Raji (cell line): Measurements from ENCODE around the gene SUPT3H.

Experiments
- POLR2A ChIP-seq: IDR thresholded peaks from 2 replicates; pipeline ENCODE4 v1.6.1; 2011; ENCODE audit warnings: low read depth, low read length, control low read depth; ENCODE audit not compliant: insufficient read depth

The SUPT3H gene

DNA sequence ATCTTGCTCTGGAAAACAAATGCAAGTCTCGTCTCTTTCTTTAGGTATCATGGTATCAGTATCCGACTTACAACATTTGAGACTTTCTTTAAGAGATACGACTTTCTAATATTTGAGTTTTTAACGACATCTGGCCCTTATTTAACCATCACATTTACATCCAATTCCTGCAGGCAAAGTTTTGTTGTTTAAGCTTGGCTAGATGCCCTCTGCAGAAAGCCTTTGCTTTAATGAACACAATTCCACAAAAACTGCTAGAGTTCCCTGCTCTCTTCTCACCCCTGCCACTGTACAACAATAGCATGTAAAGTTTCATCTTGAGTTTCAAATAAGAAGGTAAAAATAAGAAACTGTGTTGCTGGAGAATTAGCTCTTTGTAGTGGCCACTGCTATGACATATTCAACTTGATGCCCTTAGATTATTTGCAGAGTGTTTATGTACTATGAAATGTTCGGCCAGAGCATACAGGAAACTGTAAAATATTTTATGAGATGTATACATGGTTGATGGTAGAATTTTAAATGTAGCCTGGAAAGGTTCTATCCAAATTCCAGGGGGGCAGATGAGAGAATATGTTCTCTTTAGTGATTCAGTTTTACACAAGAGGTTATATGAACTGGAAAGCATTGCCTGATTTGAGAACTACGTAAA, 551.6 kb downstream of the SUPT3H start:
- TF ChIP-seq POLR2A = no peak

DNA sequence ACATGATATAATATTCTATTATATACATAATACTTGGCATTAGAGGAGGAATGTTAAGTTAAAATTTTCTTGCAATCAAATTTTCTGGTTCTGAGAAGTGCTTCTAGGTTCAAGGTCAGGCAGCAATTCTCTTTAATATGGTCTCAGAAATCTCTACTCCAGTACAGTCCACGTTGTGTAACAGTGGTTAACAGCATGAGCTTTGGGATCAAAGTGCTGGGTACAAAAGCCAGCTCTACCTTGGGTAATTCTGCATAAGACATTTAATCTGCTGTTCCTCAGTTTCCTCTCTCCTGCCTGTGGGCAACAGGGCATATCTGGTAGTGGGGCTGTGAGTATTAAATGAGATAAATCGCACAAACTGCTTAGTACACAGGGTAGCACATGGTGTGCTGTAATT, 552.5 kb downstream of the SUPT3H start:
- no peak for TF ChIP-seq POLR2A

DNA sequence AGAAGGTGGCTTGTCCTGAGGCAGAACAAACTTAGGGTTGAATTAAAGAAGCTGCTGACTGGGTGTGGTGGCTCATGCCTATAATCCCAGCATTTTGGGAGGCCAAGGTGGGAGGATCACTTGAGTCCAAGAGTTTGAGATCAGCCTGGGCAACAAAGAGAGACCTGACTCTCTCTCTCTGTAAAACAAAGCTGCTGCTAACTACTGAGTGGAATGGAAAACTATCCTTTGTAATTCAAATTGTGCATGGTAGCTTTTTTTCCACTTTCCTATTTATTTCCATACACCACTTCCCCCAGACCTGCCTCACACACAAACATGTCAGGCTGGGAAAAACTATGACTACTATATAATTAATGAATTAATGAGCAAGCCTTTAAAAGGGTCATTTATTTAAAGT, 553.2 kb downstream of the SUPT3H start:
- no peak for TF ChIP-seq POLR2A

DNA sequence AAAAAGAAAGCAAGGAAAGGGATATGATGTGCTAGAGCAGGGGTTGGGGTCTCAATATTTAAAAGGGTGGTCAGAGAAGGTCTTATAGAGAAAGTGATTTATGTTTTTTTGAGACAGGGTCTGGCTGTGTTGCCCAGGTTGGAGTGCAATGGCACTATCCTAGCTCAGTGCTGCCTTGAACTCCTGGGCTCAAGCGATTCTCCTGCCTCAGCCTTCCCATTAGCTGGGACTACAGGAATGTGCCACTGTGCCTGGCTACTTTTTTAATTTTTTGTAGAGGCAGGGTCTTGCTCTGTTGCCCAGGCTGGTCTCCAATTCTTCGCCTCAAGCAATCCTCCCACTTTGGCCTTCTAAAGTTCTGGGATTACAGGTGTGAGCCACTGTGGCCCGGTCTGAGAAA, 557.0 kb downstream of the SUPT3H start:
- no peak for TF ChIP-seq POLR2A

DNA sequence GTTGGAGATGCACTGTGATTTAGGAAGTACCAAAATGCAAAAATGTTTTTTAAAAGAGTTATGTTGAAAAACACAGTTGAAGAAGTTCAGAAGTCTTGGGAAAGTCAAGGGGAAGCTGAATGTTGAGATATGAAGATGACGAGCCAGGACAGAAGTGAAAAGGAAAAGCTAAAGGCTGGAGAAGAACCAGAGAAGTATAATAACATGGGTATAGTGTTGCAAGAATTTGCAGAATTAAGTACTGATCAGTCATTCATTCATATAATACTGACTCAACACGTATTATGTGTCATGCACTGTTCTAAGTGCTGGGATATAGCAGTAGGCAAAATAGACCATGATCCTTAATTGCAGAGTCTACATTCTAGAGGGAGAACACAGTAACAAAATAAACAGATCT, 557.4 kb downstream of the SUPT3H start:
- TF ChIP-seq POLR2A = no peak

DNA sequence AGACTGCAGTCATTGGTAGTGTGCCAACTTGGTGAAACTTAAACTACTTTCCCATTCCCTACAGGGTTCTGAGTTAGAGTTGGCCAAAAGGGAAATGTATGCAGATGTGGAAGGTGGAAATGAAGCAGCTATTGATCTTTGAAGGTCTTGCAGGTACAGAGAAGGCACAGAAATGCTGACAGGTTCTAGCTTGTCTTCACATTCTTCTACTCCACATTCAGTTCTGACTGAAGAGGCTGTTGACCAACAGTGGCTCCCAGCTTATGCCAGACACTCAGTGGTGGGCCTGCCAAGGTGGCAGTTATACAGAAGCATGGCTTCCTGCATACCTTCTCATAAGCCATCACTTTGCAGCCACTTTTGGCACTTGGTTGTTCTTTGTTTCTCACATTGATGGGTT, 566.3 kb downstream of the SUPT3H start:
- no peak for TF ChIP-seq POLR2A

DNA sequence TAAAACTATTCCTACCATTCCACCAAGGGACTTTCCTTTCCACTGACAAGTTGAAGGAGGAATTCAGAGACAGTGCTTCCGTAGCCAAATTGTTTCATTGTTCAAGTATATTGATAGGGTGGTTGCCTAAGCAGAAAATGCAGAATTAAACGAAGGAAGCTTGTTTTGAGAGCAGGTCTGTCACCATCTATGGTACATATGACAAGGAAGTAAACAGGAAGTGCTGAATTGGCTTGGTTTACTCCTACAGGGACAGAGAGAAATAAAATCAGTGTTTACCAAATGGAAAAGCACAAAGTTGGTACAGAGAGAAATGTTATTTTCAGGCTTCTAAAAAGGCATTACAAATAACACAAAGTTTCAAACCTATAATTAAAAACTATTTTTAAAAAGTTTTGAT, 568.5 kb downstream of the SUPT3H start:
- no peak for TF ChIP-seq POLR2A

DNA sequence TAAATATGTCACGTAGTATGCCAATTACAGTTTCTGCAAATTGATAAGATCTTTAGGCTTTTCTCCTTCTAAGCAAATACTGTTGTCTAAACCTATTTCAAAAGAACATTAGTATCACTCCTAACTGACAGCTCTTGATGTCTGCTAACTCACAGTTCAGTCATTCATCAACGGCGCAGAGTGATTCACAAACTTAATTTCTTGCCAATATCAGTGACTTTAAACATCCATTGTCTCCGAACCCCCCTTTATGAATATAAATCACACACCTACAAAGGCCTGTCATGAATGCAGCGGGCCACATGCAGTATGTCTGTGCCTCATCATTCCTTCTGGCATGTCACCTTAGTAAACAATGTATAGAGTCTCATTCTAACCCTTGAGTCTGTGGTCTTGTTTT, 569.6 kb downstream of the SUPT3H start:
- no peak for TF ChIP-seq POLR2A

DNA sequence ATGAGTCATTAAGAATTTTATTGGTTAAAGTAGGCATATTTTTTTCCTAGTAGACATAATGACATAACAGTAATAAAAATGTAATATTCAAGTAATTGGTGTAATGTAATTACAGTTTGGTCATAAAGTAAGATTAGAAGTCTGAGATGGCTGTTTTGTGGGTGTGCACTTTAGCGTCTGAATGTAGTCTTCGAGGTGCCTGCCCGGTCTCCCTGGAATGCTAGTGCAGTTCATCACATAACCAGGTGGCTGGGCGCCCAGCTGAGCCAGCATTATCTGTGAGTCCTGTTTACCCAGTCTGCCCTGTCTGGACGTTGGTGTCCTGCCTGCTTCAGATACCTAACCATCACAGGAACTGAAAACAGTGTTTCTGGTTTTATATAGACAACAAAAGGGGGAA, 571.1 kb downstream of the SUPT3H start:
- no peak for TF ChIP-seq POLR2A

DNA sequence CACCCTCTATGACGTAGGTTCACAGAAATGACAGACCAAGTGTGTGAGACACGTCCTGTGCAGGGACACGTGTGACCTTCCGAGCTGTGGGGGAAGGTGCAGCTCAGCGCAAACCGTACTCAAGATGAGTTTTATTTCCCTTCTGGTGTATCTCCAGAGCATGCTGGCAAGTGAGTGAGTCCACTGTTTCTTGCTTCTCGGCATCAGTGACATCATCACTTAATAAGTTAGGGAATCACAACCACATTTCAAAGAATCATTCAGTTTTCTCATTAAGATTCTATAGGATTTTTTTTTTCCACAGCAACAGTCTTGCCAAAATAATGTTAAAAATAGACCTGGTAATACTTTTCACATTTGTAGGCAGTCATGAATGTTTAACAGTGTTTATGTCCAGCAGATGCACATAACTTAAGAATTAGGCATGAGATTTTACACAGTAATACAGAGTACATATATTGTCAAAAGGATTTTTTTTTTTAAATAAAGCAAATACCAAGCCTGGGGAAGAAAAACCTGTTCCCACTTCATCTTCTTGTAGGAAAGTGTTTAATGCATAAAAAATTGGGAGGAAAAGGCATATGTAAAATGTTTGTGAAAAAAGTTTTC, 572.4 kb downstream of the SUPT3H start:
- no peak for TF ChIP-seq POLR2A

DNA sequence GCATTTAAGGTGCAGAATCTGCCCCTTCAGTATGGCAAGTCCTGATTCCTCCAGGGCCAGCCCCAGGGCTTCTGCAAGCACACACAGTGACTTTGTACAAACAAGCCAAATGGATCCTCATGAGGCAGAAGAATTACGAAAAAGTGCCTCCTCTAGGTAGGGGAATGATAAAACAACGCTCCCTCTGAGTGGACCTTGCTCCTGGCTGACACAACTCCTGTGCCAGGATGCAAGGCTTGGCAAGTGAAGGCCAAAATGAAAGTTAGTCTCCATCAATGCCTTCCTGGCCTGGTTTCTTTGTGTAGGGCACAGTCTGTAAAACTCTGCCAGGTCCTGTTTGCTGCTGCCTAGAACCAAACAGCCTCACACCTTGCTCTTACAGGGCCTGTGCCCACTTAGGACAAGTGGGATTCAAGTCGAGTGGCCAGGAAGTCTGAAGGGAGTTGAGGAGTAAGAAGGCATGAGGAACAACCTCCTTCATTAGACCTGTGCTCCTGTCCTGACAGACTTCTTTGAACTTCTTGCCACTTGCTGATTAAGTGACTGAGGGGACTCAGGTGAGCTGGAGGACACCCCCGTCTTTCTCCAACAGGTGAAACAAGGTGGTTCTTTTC, 573.1 kb downstream of the SUPT3H start:
- no peak for TF ChIP-seq POLR2A

DNA sequence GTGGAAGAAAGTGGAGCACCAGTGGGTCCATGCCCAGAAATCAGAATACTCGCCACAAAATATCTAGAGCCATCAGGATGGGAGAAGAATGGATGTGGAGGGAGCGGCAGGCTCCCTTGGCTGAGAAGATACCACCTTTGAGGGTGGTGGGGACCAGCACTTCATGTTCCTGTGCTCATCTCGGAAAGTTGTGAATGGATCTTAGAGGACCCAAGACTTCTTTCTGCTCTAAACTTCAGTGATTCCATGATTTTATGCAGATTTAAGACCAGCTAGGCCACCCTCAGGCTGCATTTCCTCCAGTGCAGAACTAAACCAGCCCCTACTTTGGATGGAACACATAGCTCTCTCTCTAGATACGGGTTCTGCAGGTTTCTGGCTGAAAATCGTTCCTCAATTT, 573.7 kb downstream of the SUPT3H start:
- no peak for TF ChIP-seq POLR2A

DNA sequence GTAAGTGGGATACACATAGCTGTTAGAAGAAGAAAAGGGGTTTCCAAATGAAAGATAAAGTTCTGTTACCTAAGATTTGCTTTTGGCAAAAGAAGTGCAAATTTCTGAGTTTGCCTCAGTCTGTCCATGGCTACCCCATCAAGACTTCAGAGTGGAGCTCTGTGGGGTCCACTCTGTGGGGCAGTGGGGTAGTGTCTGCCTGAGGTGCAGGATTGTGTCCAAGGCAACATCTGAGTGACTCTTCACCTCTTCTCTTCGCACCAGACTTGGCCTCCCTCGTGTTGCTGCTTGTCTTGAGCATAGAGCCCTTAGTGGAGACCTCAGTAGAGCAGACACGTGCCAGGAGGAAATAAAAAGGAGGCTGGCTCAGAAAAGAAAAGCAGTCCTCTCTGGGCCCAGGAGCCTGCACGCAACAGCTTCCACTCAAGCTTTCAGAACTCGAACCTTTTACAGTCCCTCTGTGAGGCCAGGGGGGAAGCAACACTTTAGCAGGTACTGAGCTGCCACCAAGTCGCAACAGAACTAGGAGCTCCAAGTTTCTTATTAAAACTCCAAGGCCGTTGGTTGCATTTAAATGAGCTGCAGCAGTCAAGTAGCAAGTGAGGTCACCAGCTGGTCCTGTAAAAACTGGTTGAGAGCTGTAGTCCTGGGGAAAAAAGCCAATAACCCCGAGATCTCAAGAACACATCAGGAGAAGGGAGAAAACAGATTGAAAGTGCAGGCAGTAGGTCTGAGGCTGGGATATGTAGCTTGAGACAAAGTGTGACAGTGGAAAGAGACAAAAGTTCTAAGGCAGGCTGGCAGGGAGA, 576.7 kb downstream of the SUPT3H start:
- TF ChIP-seq POLR2A = no peak

DNA sequence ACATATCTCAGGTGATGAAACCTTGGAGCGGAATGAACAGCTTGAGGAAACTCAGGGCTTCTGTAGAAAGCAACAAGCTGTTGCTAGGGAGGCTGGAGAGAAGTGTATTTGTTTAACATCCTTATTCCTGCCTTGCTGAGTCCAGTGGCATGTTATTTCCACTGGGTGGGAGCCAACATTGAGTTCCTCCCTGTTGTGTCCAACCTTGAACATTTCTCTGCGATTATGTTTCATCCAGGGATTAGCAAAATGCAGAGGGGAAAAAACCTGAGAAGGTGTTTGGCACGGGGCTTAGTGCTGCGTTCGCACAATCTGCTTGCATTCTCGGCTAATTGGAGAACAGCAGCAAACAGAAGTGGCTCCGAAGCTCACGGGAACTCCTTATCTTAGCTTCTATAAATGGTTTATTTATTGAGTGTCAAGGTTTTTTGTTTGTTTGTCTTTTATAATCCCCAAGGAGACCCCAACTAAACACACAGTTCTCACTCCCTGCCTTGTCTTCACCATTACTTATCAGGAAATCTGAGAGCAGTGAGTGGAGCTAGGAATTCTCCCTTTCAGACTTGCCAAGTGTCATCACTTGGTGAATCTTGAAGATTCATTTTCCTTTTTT, 577.5 kb downstream of the SUPT3H start:
- no peak for TF ChIP-seq POLR2A

DNA sequence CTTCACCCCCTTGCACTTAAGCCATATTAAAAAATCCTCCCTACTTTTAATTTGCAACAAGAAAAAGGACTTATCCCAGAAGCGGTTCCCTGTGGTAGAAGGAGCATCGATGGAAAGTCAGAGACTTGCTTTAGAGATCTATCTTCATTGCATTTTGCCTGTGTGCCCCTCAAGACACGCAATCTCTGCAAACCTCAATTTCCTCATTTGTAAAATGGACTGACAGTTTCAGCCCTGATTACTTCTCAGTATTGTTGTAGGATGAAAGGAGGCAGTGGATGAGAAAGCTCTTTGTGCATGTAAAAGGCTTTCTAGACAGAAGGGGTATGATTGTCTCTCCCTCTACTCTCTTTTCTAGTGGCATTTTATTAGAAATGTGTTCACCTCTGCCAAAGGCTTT, 580.0 kb downstream of the SUPT3H start:
- no peak for TF ChIP-seq POLR2A

DNA sequence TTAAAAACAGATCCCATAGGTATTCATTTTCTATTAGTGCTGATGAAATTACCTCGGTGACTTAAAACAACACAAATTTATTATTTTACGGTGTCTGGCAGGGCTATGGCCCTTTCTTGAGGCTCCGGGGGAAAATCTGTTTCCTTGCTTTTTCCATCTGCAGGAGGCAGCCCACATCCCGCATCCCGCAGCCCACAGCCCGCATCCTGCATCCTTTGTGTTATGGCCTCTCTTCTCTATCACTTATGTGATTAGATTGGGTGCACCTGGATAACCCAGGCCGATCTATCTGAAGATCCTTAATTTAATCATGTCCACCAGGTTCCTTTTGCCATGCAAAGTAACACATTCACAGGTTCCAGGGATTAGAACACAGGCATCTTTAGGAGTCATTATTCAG, 582.4 kb downstream of the SUPT3H start:
- TF ChIP-seq POLR2A = no peak

DNA sequence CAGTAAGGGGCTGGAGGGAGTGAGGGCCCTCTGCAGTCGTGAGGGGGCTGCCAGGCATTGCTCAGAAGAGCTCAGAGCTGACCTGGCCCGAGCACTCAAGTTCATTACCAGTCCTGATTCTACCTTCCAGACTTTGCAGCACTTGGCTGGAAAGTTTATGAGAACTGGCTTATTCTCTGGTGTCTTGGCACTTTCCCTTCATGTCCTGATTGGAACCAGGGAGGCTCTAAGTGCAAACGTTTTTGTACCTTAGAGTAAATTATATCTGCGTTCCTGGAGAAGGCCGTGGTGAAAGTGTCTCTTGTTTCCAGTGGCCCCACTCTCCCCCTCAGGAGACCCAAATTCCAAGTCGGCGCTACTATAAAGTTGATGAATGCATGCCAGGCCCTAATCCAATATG, 587.9 kb downstream of the SUPT3H start:
- no peak for TF ChIP-seq POLR2A
